Psoas muscle (tissue), 8 donors: ENCODE data around the gene CAPN1. TPM values are rescaled to one million over a fixed set of nuclear protein-coding genes. Genes with fewer than 3 reads are reported as not detected.

Source experiments
- ATAC-seq, 4 donors: fragments of 200-7000 bp; cut with Tn5 transposase; one replicate each; pipeline ENCODE4 v1.9.1; 2020; ENCODE audit warnings: moderate library complexity in 3 of 4, mild to moderate bottlenecking in 2 of 4
- DNase-seq, 2 donors: peaks; one replicate each; pipeline ENCODE4 v3.0.0-alpha.2; 2020
- H3K27ac ChIP-seq: fragments of 200-600 bp; one replicate; pipeline ENCODE4 v1.8.0; 2022
- H3K27me3 ChIP-seq, 3 donors: fragments of 200-600 bp in 1 of 3; one replicate each; pipeline versions ENCODE4 v1.6.1 to v1.8.0; 2013 to 2022; ENCODE audit warnings: low read length in 2 of 3, mild to moderate bottlenecking in 2 of 3, moderate library complexity in 1 of 3; ENCODE audit not compliant: insufficient read depth in 3 of 3
- H3K36me3 ChIP-seq, 2 donors: fragments of 200-600 bp in 1 of 2; one replicate each; pipeline versions ENCODE4 v1.6.1 to v1.8.0; 2013 to 2022; ENCODE audit warnings: low read depth in 1 of 2, mild to moderate bottlenecking in 1 of 2, moderate library complexity in 1 of 2; ENCODE audit not compliant: insufficient read depth in 1 of 2
- H3K4me1 ChIP-seq: fragments of 200-600 bp; one replicate; pipeline ENCODE4 v1.8.0; 2022
- H3K4me3 ChIP-seq: fragments of 200-600 bp; one replicate; pipeline ENCODE4 v1.8.0; 2022; ENCODE audit warnings: mild to moderate bottlenecking
- H3K9me3 ChIP-seq: fragments of 200-600 bp; one replicate; pipeline ENCODE4 v1.8.0; 2022
- CTCF ChIP-seq: fragments of 200-600 bp; IDR thresholded peaks from one replicate; pipeline ENCODE4 v1.8.0; 2022; ENCODE audit warnings: antibody characterized with exemption
- WGBS, 3 donors: extraction: QIAGEN DNeasy Blood & Tissue Kit; methylation state at CpG; one replicate each; pipeline versions ENCODE4 v1.1.6 to v1.1.7; 2013; 5-methylcytosine and 5-hydroxymethylcytosine counted together
- intact Hi-C, 2 donors: fragments of 100-400 bp; cut with DNase I; formaldehyde crosslinking; loops; one replicate each; pipeline versions ENCODE4 v1.11.0 to v1.14.2; 2022
- polyA plus RNA-seq, 3 donors: library from polyadenylated mRNA; stranded (reverse); fragments of 200-250 nt; gene quantifications; one replicate each; pipeline ENCODE4 v1.2.3, GENCODE V29; 2013
- total RNA-seq, 4 donors: library from RNA; stranded (reverse); fragmentation: NEBNext Ultra II Directional in 2 of 4; extraction: Animal tissue kit (Norgen Biotek cat#: 25700) in 2 of 4; gene quantifications; one replicate each; pipeline versions ENCODE4 v1.2.1 to v1.2.4, GENCODE V29; 2021 to 2023
- donor health status: healthy with polysubstance abuse.
- donor health status: DM: no; HTN: no; CAD: no; lungs with moderate emphysema.
- donor health status: Bipolar disorder and iron deficiency.
- donor health status: healthy.
- donor health status: DM: yes; HTN: yes; CAD: no.
- donor health status: DM: no; HTN: no; CAD: no.
- donor health status: DM: no; HTN: no; CAD: no.
- donor health status: DM: yes; HTN: yes; CAD: no.

The CAPN1 gene
- total and polyA plus RNA-seq, 7 donors, result 65.7 to 105 (median 83.2) TPM

- peak; percentile 69 to 86 for DNase-seq
- H3K27ac ChIP-seq, result peak overlapping the region; percentile 91
- H3K4me1 ChIP-seq, result no peaks in the 10 kb centered on the region
- no peaks in the 10 kb centered on the region for H3K27me3 ChIP-seq
- H3K36me3 ChIP-seq, result peaks cover 0 to 36% of the 10 kb centered on the region in 2 donors
- peak overlapping the region; percentile 88 for H3K4me3 ChIP-seq
- peak; percentile 45 for TF ChIP-seq CTCF
- WGBS, 3 donors, result 1% methylated on average over 35 to 60 of the region's 60 CpGs
- H3K9me3 ChIP-seq, result no peaks in the 10 kb centered on the region
- intact Hi-C loops, result loop anchor here (2.0 to 5.0 kb wide), 3 partner anchors 46 to 70 kb away; partner anchors contain the start of genes FAU (in 1 of the 2), MRPL49 (in 1 of the 2), SYVN1 (in 1 of the 2) and TM7SF2 (in 1 of the 2)
- ATAC-seq, result peak; percentile 69 to 74 (median 72)
Observed at GRCh38 chr11:65180877-65181568, 705 bp upstream of the CAPN1 start.

- Histone ChIP-seq H3K4me1 (no peaks in the 10 kb centered on the region), H3K36me3 (peaks cover 0 to 51% of the 10 kb centered on the region in 2 donors), H3K27ac (peak overlapping the region; percentile 91), H3K27me3 (no peaks in the 10 kb centered on the region), H3K4me3 (peak overlapping the region; percentile 88), H3K9me3 (no peaks in the 10 kb centered on the region)
- TF ChIP-seq CTCF, result no peak
- DNase-seq (no peak), ATAC-seq (peak; percentile 15 to 45 (median 42))
- 28 to 43% (median 31%) methylated on average over 23 of the region's 23 CpGs for WGBS, 3 donors
- intact Hi-C loops, result loop anchor here in 1 of 2 donors (5.0 kb wide), 1 partner anchor 60 kb away; the partner anchor contains the start of genes FAU and MRPL49
Observed at GRCh38 chr11:65182258-65183170, 786 bp downstream of the CAPN1 start.

- Histone ChIP-seq H3K27ac (no peak overlapping the region), H3K9me3 (no peaks in the 10 kb centered on the region), H3K36me3 (peaks cover 0 to 59% of the 10 kb centered on the region in 2 donors), H3K27me3 (no peaks in the 10 kb centered on the region), H3K4me3 (no peak overlapping the region), H3K4me1 (no peaks in the 10 kb centered on the region)
- no peak for TF ChIP-seq CTCF
- ATAC-seq (no peak), DNase-seq (no peak)
- WGBS, 3 donors, result 73 to 87% (median 76%) methylated on average over 19 of the region's 19 CpGs
- intact Hi-C loops, result loop anchor here in 1 of 2 donors (5.0 kb wide), 1 partner anchor 61 kb away; the partner anchor contains the start of genes FAU and MRPL49
Observed at GRCh38 chr11:65183201-65183891, 1.6 kb downstream of the CAPN1 start.

- TF ChIP-seq CTCF, result no peak
- Histone ChIP-seq H3K36me3 (peaks cover 0 to 62% of the 10 kb centered on the region in 2 donors), H3K27me3 (no peaks in the 10 kb centered on the region), H3K27ac (no peak overlapping the region), H3K9me3 (no peaks in the 10 kb centered on the region), H3K4me1 (no peaks in the 10 kb centered on the region), H3K4me3 (no peak overlapping the region)
- intact Hi-C loops, result loop anchor here in 1 of 2 donors (5.0 kb wide), 1 partner anchor 62 kb away; the partner anchor contains the start of genes FAU and MRPL49
- ATAC-seq (no peak), DNase-seq (no peak)
- WGBS, 3 donors, result 71 to 84% (median 79%) methylated on average over 22 of the region's 22 CpGs
Observed at GRCh38 chr11:65184146-65184545, 2.4 kb downstream of the CAPN1 start.
